Right cardiac atrium (tissue), 5 donors: Measurements from ENCODE around the gene APPL2. TPM values are rescaled to one million over a fixed set of nuclear protein-coding genes. Genes with fewer than 3 reads are reported as not detected.

ENCODE experiments used
- ATAC-seq, 2 donors: fragments of 200-7000 bp; cut with Tn5 transposase; one replicate each; pipeline versions ENCODE4 v1.8.0 to v1.9.1; 2020; ENCODE audit warnings: moderate library complexity in 2 of 2, mild to moderate bottlenecking in 1 of 2
- DNase-seq, 3 donors: peaks; one replicate each; pipeline ENCODE4 v3.0.0-alpha.2; 2020
- H3K27ac ChIP-seq: one replicate; pipeline ENCODE4 v1.5.1; 2013; ENCODE audit warnings: mild to moderate bottlenecking, low read length, control low read depth, moderate library complexity
- H3K27me3 ChIP-seq: one replicate; pipeline ENCODE4 v1.6.1; 2013; ENCODE audit not compliant: control insufficient read depth, insufficient read depth
- H3K4me1 ChIP-seq: one replicate; pipeline ENCODE4 v1.6.1; 2013; ENCODE audit warnings: low read length; ENCODE audit not compliant: control insufficient read depth, insufficient read depth
- H3K4me3 ChIP-seq: one replicate; pipeline ENCODE4 v1.5.1; 2013; ENCODE audit warnings: low read length, control low read depth
- H3K9me3 ChIP-seq: one replicate; pipeline ENCODE4 v1.6.1; 2013; ENCODE audit warnings: low read length; ENCODE audit not compliant: control insufficient read depth
- WGBS: extraction: QIAGEN DNeasy Blood & Tissue Kit; methylation state at CpG from one replicate; pipeline ENCODE4 v1.1.7; 2013; 5-methylcytosine and 5-hydroxymethylcytosine counted together
- intact Hi-C, 4 donors: fragments of 100-400 bp; cut with DNase I; formaldehyde crosslinking; loops; one replicate each; pipeline versions ENCODE4 v1.11.0 to v1.14.0; 2022 to 2023
- polyA plus RNA-seq: library from polyadenylated mRNA; stranded (reverse); fragments of 200-250 nt; gene quantifications from one replicate; pipeline ENCODE4 v1.2.3, GENCODE V29; 2013
- total RNA-seq, 4 donors: library from RNA; stranded (reverse); fragmentation: NEBNext Ultra II Directional; extraction: Animal tissue kit (Norgen Biotek cat#: 25700); gene quantifications; one replicate each; pipeline ENCODE4 v1.2.1, GENCODE V29; 2021
- donor health status: healthy with polysubstance abuse.
- donor health status: DM: no; HTN: yes; CAD: no.
- donor health status: DM: no; HTN: no; CAD: no.
- donor health status: DM: no; HTN: yes; CAD: no; lungs with severe emphysema.
- donor health status: DM: yes; HTN: yes; CAD: no.

The APPL2 gene
- total and polyA plus RNA-seq, 5 donors, result 13.4 to 27.9 (median 20.7) TPM

DNA sequence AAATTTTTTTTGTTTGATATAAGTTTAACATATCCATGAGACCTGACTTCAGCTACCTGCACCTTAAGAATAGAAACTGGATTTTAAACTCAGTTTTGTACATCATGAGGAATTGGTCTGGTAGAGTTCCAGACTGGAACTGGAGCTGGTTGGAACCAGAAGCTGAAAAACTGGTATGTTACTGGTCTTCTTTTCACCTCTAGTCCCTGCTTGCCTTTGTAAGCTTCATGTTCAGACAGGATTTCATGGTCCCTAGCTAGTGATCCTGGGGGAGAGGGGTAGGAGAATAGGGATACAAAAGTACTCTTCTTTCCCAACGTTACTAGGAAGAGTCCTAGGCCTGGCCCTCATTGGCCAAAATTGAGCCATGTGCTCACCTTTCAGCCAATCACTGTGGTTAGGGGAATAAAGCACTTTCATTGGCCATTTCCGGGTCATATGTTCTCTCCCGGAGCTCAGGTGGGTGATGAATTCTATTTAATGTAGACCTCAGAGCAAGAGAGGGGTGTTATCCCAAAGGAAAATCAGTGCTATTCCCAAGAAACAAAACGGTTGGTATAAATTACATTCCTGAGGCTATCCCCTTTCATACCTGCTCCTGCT lies 36.9 kb upstream of the APPL2 start:
- intact Hi-C loops, result no loop called here
- Histone ChIP-seq H3K27ac (no peak overlapping the region), H3K27me3 (no peaks in the 10 kb centered on the region), H3K9me3 (no peaks in the 10 kb centered on the region), H3K4me3 (no peak overlapping the region), H3K4me1 (no peaks in the 10 kb centered on the region)
- ATAC-seq (no peak), DNase-seq (no peak)
- WGBS, result 86% methylated on average over 4 of the region's 4 CpGs

DNA sequence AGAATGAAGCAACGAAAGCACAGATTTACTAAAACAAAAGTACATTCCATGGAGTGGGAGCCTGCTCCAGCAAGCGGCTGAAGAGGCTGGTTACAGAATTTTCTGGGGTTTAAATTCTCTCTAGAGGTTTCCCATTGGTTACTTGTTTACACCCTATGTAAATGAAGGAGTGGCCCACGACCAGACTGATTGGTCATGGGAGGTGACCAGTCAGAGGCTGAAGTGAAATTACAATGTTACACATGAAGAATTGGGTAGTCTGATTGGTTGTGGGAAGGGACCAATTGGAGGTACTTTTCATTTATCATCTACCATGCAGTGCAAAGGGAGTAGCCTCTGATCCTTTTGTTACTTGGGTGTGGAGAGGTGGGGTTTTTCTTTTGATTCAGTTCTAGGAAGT lies 36.2 kb upstream of the APPL2 start:
- no peaks in the 10 kb centered on the region for H3K4me1 ChIP-seq
- H3K9me3 ChIP-seq, result no peaks in the 10 kb centered on the region
- WGBS, result 77% methylated on average over 3 of the region's 3 CpGs
- H3K4me3 ChIP-seq, result no peak overlapping the region
- intact Hi-C loops, result no loop called here
- DNase-seq (no peak), ATAC-seq (no peak)
- H3K27me3 ChIP-seq, result no peaks in the 10 kb centered on the region
- H3K27ac ChIP-seq, result no peak overlapping the region

DNA sequence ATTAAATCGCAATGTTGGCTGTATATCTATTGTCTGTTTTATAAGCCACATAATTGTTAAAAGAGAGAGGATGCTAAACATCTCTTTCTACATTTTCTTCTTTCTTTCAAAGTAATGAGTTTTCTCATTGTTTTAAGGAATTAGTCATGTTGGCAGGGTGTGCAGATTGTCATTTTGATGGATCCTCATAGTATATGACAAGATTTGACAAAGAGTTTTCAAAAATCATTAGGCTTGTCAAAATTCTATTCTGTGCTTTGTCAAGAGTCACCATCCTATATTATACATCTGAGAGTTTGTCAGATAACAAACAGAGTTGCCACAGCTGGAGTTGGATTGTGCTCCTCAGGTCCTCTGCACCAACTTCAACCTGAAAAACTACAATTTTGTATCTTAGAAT lies 35.4 kb upstream of the APPL2 start:
- ATAC-seq, result no peak
- no peak for DNase-seq
- Histone ChIP-seq H3K27me3 (no peaks in the 10 kb centered on the region), H3K4me1 (no peaks in the 10 kb centered on the region), H3K9me3 (no peaks in the 10 kb centered on the region), H3K27ac (no peak overlapping the region), H3K4me3 (no peak overlapping the region)
- intact Hi-C loops, result no loop called here
- 74% methylated on average over 1 of the region's 1 CpG for WGBS

DNA sequence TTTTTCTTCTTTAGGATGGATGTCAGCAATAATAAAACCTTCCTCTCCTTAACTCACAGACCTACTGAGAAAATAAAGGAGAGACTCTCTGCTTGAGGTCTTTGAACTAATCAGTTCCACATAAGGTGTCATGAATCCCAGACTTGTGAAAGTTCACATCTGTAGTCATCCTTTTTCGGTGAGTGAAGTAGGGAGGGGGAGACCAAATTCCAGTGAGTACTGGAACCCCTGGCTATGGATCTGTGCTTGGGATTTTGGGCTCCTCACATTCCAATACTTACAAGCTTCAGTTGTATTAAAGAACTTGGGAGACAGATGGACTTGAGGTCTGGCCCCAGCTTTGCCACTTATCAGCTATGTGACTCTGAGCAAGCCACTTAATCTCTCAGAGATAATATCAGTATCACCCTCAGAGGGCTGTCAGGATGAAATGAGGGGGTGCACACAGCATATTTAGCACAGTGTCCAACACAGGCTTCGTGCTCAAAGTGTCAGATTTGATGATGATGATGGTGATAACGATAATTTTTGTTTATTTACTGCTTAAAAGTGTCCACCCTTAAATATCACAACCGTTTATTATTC lies 34.8 kb upstream of the APPL2 start:
- intact Hi-C loops, result no loop called here
- no peaks in the 10 kb centered on the region for H3K9me3 ChIP-seq
- 48% methylated on average over 4 of the region's 4 CpGs for WGBS
- ATAC-seq (no peak), DNase-seq (no peak)
- no peak overlapping the region for H3K27ac ChIP-seq
- H3K4me1 ChIP-seq, result no peaks in the 10 kb centered on the region
- H3K27me3 ChIP-seq, result no peaks in the 10 kb centered on the region
- no peak overlapping the region for H3K4me3 ChIP-seq

GRCh38 chr12:105267711-105268110 lies 31.7 kb upstream of the APPL2 start:
- no peak for ATAC-seq
- Histone ChIP-seq H3K9me3 (no peaks in the 10 kb centered on the region), H3K27me3 (no peaks in the 10 kb centered on the region), H3K27ac (no peak overlapping the region), H3K4me1 (no peaks in the 10 kb centered on the region), H3K4me3 (no peak overlapping the region)
- intact Hi-C loops, result no loop called here
- no peak for DNase-seq
- 77% methylated on average over 4 of the region's 4 CpGs for WGBS

DNA sequence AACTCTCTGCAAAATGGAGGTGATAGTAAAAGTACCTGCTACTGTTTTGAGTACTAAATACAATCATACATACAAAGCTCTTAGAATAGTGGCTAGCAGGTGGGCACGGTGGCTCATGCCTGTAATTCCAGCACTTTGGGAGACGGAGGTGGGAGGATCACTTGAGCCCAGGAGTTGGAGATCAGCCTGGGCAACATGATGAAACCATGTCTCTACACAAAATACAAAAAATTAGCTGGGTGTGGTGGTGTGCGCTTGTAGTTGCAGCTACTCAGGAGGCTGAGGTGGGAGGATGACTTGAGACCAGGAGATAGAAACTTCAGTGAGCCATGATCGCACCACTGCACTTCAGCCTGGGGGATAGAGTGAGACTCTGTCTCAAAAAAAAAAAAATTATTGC lies 28.8 kb upstream of the APPL2 start:
- no peak overlapping the region for H3K27ac ChIP-seq
- no peaks in the 10 kb centered on the region for H3K9me3 ChIP-seq
- H3K27me3 ChIP-seq, result no peaks in the 10 kb centered on the region
- no peaks in the 10 kb centered on the region for H3K4me1 ChIP-seq
- WGBS, result 92% methylated on average over 4 of the region's 4 CpGs
- intact Hi-C loops, result no loop called here
- H3K4me3 ChIP-seq, result no peak overlapping the region
- DNase-seq (no peak), ATAC-seq (no peak)

DNA sequence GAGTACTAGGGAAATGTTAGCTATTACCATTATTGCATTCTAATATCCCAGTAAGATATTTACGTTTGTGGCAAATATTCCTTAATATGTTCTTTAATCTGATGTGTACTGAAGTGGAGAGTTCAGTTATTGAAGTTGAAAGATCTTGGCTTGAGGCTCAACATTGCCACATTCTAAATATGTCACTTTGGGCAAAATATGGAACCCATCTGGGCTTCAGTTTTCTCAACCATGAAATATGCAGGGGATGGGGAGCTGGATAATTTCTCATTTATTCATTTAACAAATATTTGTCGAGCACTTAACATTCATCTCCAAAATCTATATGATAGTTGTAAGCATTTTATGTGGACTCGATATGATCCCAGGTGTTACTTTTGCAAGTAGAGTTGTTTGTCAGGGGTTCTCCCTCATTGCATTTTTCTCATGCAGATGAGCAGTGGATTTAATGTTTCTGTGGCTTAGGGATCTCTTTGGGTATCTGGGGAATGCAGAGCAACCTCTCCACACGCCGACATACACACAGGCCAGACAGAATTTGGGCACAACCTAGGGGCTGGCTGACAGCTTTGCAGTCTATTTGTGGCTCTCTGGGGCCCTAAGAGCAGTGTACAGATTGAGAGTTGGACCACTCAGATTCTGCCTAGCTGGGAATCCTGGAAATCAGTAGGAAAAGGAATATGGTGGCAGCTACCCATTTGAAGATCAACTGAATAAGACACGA lies 26.6 kb upstream of the APPL2 start:
- peak in 1 of 2 donors; percentile 54 for ATAC-seq
- H3K27ac ChIP-seq, result no peak overlapping the region
- H3K4me1 ChIP-seq, result no peaks in the 10 kb centered on the region
- no peaks in the 10 kb centered on the region for H3K27me3 ChIP-seq
- intact Hi-C loops, result no loop called here
- H3K4me3 ChIP-seq, result no peak overlapping the region
- WGBS, result 77% methylated on average over 6 of the region's 6 CpGs
- peak in 1 of 3 donors; percentile 35 for DNase-seq
- no peaks in the 10 kb centered on the region for H3K9me3 ChIP-seq

DNA sequence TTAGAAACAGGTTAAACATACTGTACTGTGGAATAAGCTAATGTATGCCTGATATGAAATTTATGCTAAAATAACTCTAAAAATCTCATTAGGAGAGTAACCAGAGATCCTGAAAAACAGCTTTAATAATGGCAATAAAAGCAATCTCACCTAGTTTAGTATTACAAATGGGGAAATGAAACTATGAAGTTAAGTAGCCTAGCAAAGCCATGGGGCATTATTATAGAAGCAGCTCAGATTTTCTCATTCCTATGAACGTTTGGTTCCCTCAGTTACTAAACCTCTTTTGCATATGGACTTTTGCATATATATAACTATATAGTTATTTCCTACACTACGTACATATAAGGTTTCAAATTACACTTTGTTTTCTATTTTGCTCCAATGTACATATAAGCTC lies 25.0 kb upstream of the APPL2 start:
- no peaks in the 10 kb centered on the region for H3K4me1 ChIP-seq
- no peaks in the 10 kb centered on the region for H3K9me3 ChIP-seq
- no peak overlapping the region for H3K4me3 ChIP-seq
- intact Hi-C loops, result no loop called here
- 69% methylated on average over 2 of the region's 2 CpGs for WGBS
- DNase-seq (no peak), ATAC-seq (no peak)
- H3K27me3 ChIP-seq, result no peaks in the 10 kb centered on the region
- no peak overlapping the region for H3K27ac ChIP-seq

DNA sequence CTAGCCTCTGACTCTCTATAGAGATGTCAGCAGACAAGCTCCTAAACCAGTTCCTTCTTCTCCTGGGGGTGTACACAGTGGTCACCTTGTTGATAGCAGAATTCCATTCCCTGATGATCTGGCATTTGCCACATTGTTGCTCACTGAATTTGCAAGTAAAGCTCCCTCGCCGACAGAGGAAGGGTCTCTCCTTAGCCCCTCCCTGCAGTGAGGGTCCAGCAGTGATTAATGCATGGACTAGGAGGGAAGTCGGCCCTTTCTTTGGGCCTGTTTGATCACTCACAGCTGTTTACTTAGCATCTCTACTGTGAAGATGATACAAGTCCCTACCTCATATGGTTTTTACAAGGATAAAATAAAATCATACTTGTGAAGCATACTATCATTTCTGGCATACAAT lies 23.3 kb upstream of the APPL2 start:
- 75% methylated on average over 3 of the region's 3 CpGs for WGBS
- intact Hi-C loops, result no loop called here
- ATAC-seq, result no peak
- no peaks in the 10 kb centered on the region for H3K9me3 ChIP-seq
- no peak for DNase-seq
- H3K4me1 ChIP-seq, result no peaks in the 10 kb centered on the region
- H3K27ac ChIP-seq, result no peak overlapping the region
- no peak overlapping the region for H3K4me3 ChIP-seq
- H3K27me3 ChIP-seq, result no peaks in the 10 kb centered on the region

DNA sequence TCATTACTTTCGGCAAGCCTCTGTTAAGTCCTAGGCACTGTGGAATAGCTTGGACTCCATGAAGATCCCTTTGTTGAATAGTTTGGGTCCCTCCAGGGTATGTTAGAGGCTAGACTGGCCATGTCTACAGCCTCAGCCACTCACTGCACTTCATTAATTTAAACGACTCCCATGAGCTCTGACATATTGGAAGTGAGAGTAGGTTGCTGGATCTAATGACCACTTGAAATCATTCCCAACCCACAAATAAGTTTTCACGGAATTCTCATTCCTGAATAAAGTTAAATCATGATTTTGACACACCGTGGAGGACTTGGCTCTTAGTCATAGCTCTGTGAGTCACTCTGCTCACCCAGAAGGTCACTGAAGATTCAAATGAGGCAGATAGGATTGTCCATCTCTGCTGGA lies 21.4 kb upstream of the APPL2 start:
- 70% methylated on average over 4 of the region's 4 CpGs for WGBS
- Histone ChIP-seq H3K4me1 (no peaks in the 10 kb centered on the region), H3K9me3 (no peaks in the 10 kb centered on the region), H3K4me3 (no peak overlapping the region), H3K27me3 (no peaks in the 10 kb centered on the region), H3K27ac (no peak overlapping the region)
- intact Hi-C loops, result no loop called here
- DNase-seq, result no peak
- ATAC-seq, result no peak

GRCh38 chr12:105256921-105257320 lies 20.9 kb upstream of the APPL2 start:
- H3K4me3 ChIP-seq, result no peak overlapping the region
- no peaks in the 10 kb centered on the region for H3K27me3 ChIP-seq
- 91% methylated on average over 3 of the region's 3 CpGs for WGBS
- no peak overlapping the region for H3K27ac ChIP-seq
- DNase-seq, result no peak
- H3K9me3 ChIP-seq, result no peaks in the 10 kb centered on the region
- intact Hi-C loops, result no loop called here
- H3K4me1 ChIP-seq, result no peaks in the 10 kb centered on the region
- no peak for ATAC-seq
